MCF 10A (cell line): ENCODE results near the gene CACNB2. TPM values are rescaled to one million over a fixed set of nuclear protein-coding genes. Genes with fewer than 3 reads are reported as not detected.
A peak's percentile ranks its signal among the peaks of the same experiment; 100 is the strongest.

Experiments used
- BruUV-seq: library from RNA; stranded (reverse); fragments of 400-500 nt; replicated peaks from 2 replicates; lab custom pipeline; 2021; lab: Mats Ljungman, UMichigan
- CTCF ChIA-PET: fragments of 300-600 bp; sonication (Branson Sonifier 250); formaldehyde crosslinking; extraction: SDS; loops from one replicate; lab custom pipeline; 2021; ENCODE audit warnings: antibody characterized with exemption, inconsistent platforms; lab: Yijun Ruan, JAX
- POLR2A ChIA-PET: fragments of 300-600, 350-650 bp; sonication (Branson Sonifier 250); formaldehyde crosslinking; extraction: SDS; loops from one replicate; lab custom pipeline; 2020; ENCODE audit warnings: antibody characterized with exemption, inconsistent platforms; lab: Yijun Ruan, JAX
- DNase-seq: peaks from one replicate; pipeline ENCODE4 v3.0.0-alpha.2; 2018; ENCODE audit not compliant: unreplicated experiment
- H3K27ac Mint-ChIP-seq: one replicate; pipeline ENCODE4 v1.8.0; 2022; ENCODE audit warnings: mild to moderate bottlenecking, low read depth, mixed read lengths; ENCODE audit not compliant: unreplicated experiment
- H3K27me3 Mint-ChIP-seq: one replicate; pipeline ENCODE4 v1.8.0; 2022; ENCODE audit warnings: mixed read lengths; ENCODE audit not compliant: insufficient read depth, unreplicated experiment
- H3K36me3 Mint-ChIP-seq: one replicate; pipeline ENCODE4 v1.8.0; 2022; ENCODE audit warnings: mild to moderate bottlenecking, moderate library complexity, mixed read lengths; ENCODE audit not compliant: insufficient read depth, unreplicated experiment
- H3K4me1 Mint-ChIP-seq: one replicate; pipeline ENCODE4 v1.8.0; 2022; ENCODE audit warnings: mixed read lengths; ENCODE audit not compliant: insufficient read depth, unreplicated experiment
- H3K4me3 Mint-ChIP-seq: one replicate; pipeline ENCODE4 v1.8.0; 2022; ENCODE audit warnings: mild to moderate bottlenecking, moderate library complexity, mixed read lengths; ENCODE audit not compliant: unreplicated experiment
- H3K9me3 Mint-ChIP-seq: one replicate; pipeline ENCODE4 v1.8.0; 2022; ENCODE audit warnings: mixed read lengths; ENCODE audit not compliant: unreplicated experiment
- CTCF ChIP-seq: fragments of 200-600 bp; IDR thresholded peaks from one replicate; pipeline ENCODE4 v1.8.0; 2022; ENCODE audit warnings: antibody characterized with exemption, mild to moderate bottlenecking; ENCODE audit not compliant: unreplicated experiment
- intact Hi-C: fragments of 100-400 bp; cut with micrococcal nuclease; formaldehyde crosslinking; loops from 2 replicates; pipeline ENCODE4 v1.14.1; 2022
- total RNA-seq: library from RNA; stranded (reverse); gene quantifications from 2 replicates; pipeline ENCODE4 v1.2.3, GENCODE V29; 2022

The CACNB2 gene
- total RNA-seq, 1 experiment from 2014 or later, result 3.3 TPM

- POLR2A ChIA-PET, result no interaction called here
- H3K4me1 Mint-ChIP-seq, result peaks cover 6% of the 10 kb centered on the region
- CTCF ChIA-PET, result interaction anchor here (2.9 kb wide), 1 partner anchor 26 kb away, joined by 8 read pairs; no protein-coding TSS in a partner anchor
- H3K27me3 Mint-ChIP-seq, result no peaks in the 10 kb centered on the region
- TF ChIP-seq CTCF, result no peak
- DNase-seq, result peak; percentile 13
- no peak overlapping the region for H3K4me3 Mint-ChIP-seq
- H3K27ac Mint-ChIP-seq, result no peak overlapping the region
- intact Hi-C loops, result no loop called here
- no TSS peak for BruUV-seq
- H3K9me3 Mint-ChIP-seq, result no peaks in the 10 kb centered on the region
- H3K36me3 Mint-ChIP-seq, result peaks cover 10% of the 10 kb centered on the region
Measured at GRCh38 chr10:18264466-18265050, 124.3 kb downstream of the CACNB2 start.

GRCh38 chr10:18268005-18268404, 127.8 kb downstream of the CACNB2 start:
- intact Hi-C loops, result no loop called here
- Mint-ChIP-seq H3K9me3 (no peaks in the 10 kb centered on the region), H3K4me3 (no peak overlapping the region), H3K27me3 (no peaks in the 10 kb centered on the region), H3K27ac (no peak overlapping the region), H3K4me1 (no peaks in the 10 kb centered on the region), H3K36me3 (peaks cover 13% of the 10 kb centered on the region)
- TF ChIP-seq CTCF, result no peak
- POLR2A ChIA-PET, result no interaction called here
- DNase-seq, result no peak
- BruUV-seq, result no TSS peak
- CTCF ChIA-PET, result no interaction called here

- Mint-ChIP-seq H3K27ac (no peak overlapping the region), H3K9me3 (no peaks in the 10 kb centered on the region), H3K27me3 (no peaks in the 10 kb centered on the region), H3K36me3 (peaks cover 8% of the 10 kb centered on the region), H3K4me3 (no peak overlapping the region), H3K4me1 (no peaks in the 10 kb centered on the region)
- DNase-seq, result no peak
- TF ChIP-seq CTCF, result no peak
- ChIA-PET POLR2A (interaction anchor here (1.2 kb wide), 1 partner anchor 13 kb away, joined by 5 read pairs; no protein-coding TSS in a partner anchor), CTCF (interaction anchor here (0.6 kb wide), 1 partner anchor 10 kb away, joined by 3 read pairs; no protein-coding TSS in a partner anchor)
- intact Hi-C loops, result no loop called here
- no TSS peak for BruUV-seq
Measured at GRCh38 chr10:18271491-18271890, 131.3 kb downstream of the CACNB2 start.

GRCh38 chr10:18273039-18273438, 132.8 kb downstream of the CACNB2 start:
- no peak for TF ChIP-seq CTCF
- intact Hi-C loops, result no loop called here
- Mint-ChIP-seq H3K4me3 (no peak overlapping the region), H3K9me3 (no peaks in the 10 kb centered on the region), H3K36me3 (peaks cover 8% of the 10 kb centered on the region), H3K4me1 (no peaks in the 10 kb centered on the region), H3K27ac (no peak overlapping the region), H3K27me3 (no peaks in the 10 kb centered on the region)
- DNase-seq, result no peak
- no TSS peak for BruUV-seq
- ChIA-PET POLR2A (interaction anchor here (0.7 kb wide), 1 partner anchor 11 kb away, joined by 4 read pairs; no protein-coding TSS in a partner anchor), CTCF (interaction anchor here (0.6 to 1.0 kb wide), 3 partner anchors 247 to 1331 kb away, joined by 3 to 4 read pairs (median 3); no protein-coding TSS in a partner anchor)
